ENCODE results near the gene MRAS.

MRAS gene

GRCh38 chr3:138390582-138390932, 42.2 kb downstream of the MRAS start:
- no peak for DNase-seq (ENCODE audit: extremely low read depth, low read depth)
- TF ChIP-seq CTCF (IDR thresholded peaks at IDR 0.05; ENCODE audit: low read depth, low read length), result no peak

DNA sequence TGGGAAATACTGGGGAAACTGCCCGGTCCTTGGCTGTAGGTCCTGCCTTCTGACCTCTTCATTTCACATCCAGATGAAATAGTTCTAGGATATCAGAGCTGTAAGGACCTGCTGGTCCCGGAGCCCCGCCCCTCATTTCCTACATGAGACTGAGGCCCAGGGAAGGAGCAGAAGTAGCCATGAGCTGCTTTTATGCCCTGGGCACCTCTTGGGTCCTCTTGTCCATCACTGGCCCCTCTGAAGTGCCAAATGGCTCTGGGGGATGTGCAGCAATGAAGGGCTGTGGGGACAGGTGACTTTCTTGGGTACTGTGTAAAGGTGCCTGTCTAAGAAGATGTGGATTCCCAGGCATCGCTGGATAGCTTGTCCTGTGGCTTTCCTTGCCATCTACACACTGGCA, 45.8 kb downstream of the MRAS start:
- no peak for TF ChIP-seq CTCF (IDR thresholded peaks at IDR 0.05; ENCODE audit: low read depth, low read length)
- DNase-seq (ENCODE audit: extremely low read depth, low read depth), result no peak

DNA sequence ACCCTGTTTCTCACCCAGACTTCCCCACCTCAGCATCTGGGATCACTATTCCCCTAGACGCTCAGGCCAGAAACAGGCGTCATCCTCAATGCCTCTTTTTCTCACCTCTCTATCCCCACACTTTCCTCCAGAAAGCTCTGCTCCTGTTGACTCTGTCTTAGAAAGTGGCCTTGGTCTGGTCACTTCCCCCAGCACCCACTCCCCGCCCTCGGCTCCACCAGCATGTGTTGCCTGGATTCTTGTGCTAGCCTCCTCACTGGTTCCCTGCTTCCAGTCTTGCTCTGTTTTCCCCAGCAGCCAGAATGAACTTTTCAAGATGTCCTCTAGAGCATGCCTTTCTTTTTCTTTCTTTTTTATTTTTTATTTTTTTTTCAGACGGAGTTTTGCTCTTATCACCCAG, 46.3 kb downstream of the MRAS start:
- TF ChIP-seq CTCF (IDR thresholded peaks at IDR 0.05; ENCODE audit: low read depth, low read length), result no peak
- DNase-seq (ENCODE audit: extremely low read depth, low read depth), result no peak

DNA sequence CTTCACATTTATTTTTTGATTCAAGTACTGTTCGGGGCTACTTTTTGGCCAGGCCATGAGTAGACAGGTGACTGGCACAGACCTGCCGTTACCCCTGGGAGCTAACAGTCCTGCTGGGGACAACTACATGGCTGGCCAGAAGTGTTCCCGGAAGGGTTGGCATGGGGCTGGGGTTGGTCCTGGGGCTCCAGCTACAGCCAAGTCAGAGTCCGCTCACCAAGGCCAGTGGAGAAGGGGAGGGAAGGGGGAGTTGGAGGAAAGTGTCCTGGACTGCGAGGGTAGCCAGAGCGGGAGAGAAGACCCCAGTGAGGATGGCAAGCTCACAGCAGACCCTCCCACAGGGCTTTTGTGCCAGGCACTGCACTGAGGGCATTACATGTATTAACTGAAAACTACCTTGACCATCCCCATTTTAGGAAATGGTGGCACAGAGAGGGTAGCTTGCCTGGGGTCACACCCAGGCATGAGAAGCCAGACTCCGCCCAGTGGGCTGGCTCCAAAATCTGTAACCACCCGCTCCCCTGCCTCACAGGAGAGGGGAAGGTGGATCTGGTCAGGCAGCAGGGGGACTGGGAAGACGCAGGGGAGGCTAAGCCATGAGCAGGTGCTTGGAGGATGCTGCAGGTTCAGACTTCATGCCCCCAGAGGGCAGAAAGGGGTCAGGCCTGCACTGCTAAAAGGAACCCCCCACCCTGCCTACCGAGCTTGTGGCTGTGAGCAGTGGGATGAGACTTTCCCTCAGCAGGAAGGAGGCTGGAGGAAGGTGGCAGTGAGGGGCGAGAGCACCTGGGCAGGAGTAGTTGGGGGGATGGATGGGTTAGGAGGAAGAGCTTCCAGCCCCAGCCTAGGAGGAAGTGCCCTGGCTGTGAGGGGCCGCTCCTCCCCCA, 47.7 kb downstream of the MRAS start:
- no peak for DNase-seq (ENCODE audit: extremely low read depth, low read depth)
- TF ChIP-seq CTCF (IDR thresholded peaks at IDR 0.05; ENCODE audit: low read depth, low read length), result no peak

DNA sequence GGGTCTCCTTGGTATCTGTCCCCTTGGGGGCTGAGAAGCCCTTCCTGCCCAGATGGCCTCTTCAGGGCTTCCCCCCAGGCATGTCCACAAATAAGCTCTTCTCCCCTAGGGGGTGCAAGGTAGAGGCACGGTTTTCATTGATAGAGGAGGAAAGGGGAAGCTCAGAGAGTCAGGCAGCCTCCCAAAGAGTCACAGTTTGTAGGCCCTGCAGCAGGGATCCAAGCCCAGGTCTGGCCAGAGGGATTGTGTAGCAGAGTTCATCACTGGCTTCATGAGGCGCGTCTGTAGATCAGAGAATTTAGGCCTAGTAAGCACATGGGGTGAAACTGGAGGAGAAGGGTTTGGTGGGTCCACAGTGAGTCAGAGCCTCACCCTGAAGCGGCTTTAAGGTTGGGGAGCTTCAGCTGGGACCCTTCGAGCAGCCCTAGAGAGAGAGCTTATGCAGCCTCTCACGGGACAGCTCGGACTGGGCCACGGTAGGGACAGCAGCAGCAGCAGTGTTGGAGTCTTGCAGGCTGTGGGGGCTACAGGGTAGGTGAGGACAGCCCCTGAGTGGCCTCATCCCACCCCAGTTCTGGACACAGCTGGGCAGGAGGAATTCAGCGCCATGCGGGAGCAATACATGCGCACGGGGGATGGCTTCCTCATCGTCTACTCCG, 48.5 kb downstream of the MRAS start:
- DNase-seq (ENCODE audit: extremely low read depth, low read depth), result no peak
- no peak for TF ChIP-seq CTCF (IDR thresholded peaks at IDR 0.05; ENCODE audit: low read depth, low read length)

GRCh38 chr3:138397983-138398382, 49.6 kb downstream of the MRAS start:
- no peak for DNase-seq (ENCODE audit: extremely low read depth, low read depth)

More at GRCh38 chr3:138397983-138398382, 49.6 kb downstream of the MRAS start:
- no peak for TF ChIP-seq CTCF (IDR thresholded peaks at IDR 0.05; ENCODE audit: low read depth, low read length)
